Urinary bladder (tissue), 4 donors: Measurements from ENCODE around the gene SPATA25. TPM values are rescaled to one million over a fixed set of nuclear protein-coding genes. Genes with fewer than 3 reads are reported as not detected.

ENCODE experiments used
- DNase-seq: peaks from one replicate; pipeline ENCODE4 v3.0.0-alpha.2; 2015; ENCODE audit errors: extremely low spot score
- H3K27ac ChIP-seq: one replicate; pipeline ENCODE4 v1.5.1; 2013; ENCODE audit warnings: low read depth, mild to moderate bottlenecking, moderate library complexity
- H3K36me3 ChIP-seq: one replicate; pipeline ENCODE4 v1.6.1; 2013; ENCODE audit warnings: mild to moderate bottlenecking, moderate library complexity; ENCODE audit not compliant: insufficient read depth
- H3K4me1 ChIP-seq: one replicate; pipeline ENCODE4 v1.6.1; 2013; ENCODE audit warnings: mild to moderate bottlenecking, moderate library complexity; ENCODE audit not compliant: insufficient read depth
- H3K4me3 ChIP-seq: one replicate; pipeline ENCODE4 v1.5.1; 2013; ENCODE audit warnings: low read depth, low read length
- WGBS: extraction: QIAGEN DNeasy Blood & Tissue Kit; methylation state at CpG from one replicate; pipeline ENCODE4 v1.1.7; 2013; 5-methylcytosine and 5-hydroxymethylcytosine counted together
- polyA plus RNA-seq: library from polyadenylated mRNA; stranded (reverse); fragments of 200-250 nt; gene quantifications from one replicate; pipeline ENCODE4 v1.2.3, GENCODE V29; 2013
- total RNA-seq: library from RNA; depleted of rRNA; stranded (reverse); fragments of >200 nt; gene quantifications from one replicate; pipeline ENCODE4 v1.2.3, GENCODE V29; 2014
- donor health status: healthy with polysubstance abuse.
- donor health status: healthy.

The SPATA25 gene
- total and polyA plus RNA-seq, 2 donors = 1.7 to 3.8 TPM

DNA sequence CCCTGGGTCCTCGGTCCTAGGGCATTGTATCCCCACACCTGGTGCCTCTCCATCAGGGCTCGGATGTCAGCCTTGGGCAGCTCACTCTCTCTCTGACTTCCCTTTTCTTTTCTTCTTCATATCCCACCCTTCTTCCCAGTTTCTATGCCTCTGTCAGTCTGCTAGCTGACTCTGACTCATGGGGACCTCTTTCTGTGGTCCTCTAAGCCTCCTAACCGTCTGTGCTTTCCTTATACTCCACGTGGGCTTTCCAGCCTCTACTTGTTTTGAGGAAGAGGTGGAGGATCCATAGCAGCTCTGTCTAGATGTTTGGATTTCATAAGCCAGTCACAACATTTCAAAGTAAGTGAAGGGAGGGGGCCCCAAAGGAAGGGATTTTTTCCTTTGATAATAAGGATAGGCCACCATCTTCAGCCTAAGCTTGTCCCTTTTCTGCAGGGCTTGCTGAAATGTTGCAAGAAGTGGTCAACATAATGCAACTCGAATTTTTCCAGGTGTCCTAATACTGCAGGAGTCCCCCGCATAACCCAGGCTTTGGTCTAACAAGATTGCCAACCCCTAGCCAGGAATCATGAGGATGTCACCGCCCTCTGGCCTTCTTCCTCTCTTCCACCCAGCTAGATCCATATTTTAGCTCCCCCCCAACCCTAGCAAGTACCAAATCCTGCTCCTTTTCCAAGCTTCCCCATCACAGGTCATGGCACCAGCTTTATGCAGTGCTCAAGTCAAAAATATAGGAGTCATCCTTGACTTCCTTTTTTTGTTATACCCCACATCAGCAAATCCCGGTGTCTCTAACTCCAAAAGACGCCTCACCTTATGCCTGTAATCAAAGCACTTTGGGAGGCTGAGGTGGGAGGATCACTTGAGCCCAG lies 33.3 kb upstream of the SPATA25 start:
- WGBS = 71% methylated on average over 9 of the region's 9 CpGs
- Histone ChIP-seq H3K36me3 (no peaks in the 10 kb centered on the region), H3K4me3 (no peak overlapping the region), H3K4me1 (no peaks in the 10 kb centered on the region), H3K27ac (no peak overlapping the region)
- no peak for DNase-seq

DNA sequence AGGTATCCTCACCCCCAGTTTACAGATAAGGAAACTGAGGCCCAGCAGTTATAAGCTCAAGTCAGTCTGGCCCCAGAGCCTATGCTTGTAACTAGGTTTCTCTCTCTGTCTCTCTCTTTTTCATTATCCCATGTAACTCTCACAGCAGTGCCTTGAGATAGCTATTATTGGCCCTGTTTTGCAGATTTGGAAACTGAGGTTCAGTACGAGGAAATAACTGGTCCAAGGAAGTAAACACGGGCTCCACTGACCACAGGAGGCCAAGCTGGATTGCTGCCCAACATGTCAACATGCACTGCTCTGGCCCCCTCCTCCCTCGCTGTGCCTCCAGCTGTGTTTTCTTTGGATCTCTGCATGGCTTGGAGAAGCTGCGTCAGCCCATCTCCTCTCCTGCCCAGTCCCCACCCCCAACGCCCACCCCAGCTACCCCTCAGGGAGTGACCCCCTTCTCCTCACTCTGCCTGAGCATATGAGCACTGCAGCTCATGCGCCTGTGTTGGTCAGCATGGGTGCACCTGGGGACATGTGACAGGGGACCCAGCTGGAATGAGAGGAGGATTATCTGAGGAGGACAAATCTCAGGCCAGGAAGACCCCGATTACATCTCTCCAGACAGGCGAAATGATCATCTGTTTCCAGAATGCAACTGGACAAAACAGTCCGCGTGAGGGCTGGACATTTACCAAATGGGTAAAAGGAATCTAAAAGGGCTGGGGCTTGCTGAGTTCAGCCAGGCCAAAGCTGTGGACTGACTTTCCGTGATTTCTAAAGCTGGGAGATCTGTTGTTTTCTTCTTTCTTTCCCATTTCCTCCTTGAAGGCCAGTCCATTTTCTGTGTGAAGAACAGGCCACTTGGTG lies 32.3 kb upstream of the SPATA25 start:
- WGBS = 35% methylated on average over 11 of the region's 11 CpGs
- Histone ChIP-seq H3K4me1 (no peaks in the 10 kb centered on the region), H3K27ac (no peak overlapping the region), H3K36me3 (no peaks in the 10 kb centered on the region), H3K4me3 (no peak overlapping the region)
- DNase-seq = peak; percentile 48

DNA sequence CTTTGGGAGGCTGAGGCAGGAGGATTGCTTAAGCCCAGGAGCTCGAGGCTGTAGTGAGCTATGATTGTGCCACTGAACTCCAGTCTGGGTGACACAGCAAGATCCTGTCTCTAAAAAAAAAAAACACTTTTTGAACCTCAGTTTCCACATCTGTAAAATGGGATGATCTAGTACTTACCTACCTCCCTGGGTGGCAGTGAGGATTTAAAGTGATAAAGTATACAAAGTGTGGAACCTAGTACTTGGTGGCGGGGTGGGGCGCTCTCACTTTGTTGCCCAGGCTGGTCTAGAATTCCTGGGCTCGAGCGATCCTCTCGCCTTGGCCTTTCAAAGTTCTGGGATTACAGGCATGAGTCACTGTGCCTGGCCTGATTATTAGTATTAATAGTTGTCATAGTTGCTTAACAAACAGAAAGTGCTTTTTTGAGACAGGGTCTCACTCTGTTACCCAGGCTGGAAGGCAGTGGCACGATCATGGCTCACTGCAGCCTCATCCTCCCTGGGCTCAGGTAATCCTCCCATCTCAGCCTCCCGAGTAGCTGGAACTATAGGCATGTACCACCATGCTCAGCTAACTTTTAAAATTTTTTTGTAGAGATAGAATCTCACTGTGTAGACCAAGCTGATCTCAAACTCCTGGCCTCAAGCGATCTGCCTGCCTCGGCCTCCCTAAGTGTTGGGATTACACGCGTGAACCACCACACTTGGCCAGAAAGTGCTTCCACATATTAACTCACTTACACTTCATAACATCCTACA lies 31.5 kb upstream of the SPATA25 start:
- Histone ChIP-seq H3K27ac (peak overlapping the region; percentile 27), H3K4me1 (no peaks in the 10 kb centered on the region), H3K4me3 (no peak overlapping the region), H3K36me3 (no peaks in the 10 kb centered on the region)
- DNase-seq = no peak
- WGBS = 78% methylated on average over 12 of the region's 12 CpGs

DNA sequence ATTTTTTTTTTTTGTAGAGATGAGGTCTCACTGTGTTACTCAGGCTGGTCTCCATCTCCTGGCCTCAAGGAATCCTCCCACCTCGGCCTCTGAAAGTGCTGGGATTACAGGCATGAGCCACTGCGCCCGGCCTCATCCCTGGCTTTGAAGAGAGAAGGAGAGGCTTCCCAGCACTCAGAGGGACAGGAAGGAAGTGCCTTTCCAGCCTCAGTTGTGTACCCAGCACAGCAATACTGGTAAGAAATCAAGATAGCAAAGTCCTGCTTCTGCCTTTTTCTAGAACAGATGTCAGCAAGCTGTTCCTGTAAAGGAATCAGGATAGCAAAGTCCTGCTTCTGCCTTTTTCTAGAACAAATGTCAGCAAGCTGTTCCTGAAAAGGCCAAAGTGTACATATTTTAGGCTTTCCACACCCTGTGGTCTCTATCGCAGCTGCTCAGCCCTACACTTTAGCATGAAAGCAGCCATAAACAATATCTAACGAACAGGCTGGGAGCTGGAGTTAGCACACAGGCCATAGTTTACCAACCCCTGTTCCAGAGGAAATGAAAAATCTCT lies 30.8 kb upstream of the SPATA25 start:
- no peak overlapping the region for H3K4me3 ChIP-seq
- no peak for DNase-seq
- no peaks in the 10 kb centered on the region for H3K4me1 ChIP-seq
- WGBS = 40% methylated on average over 5 of the region's 5 CpGs
- H3K27ac ChIP-seq = peak overlapping the region; percentile 46
- H3K36me3 ChIP-seq = no peaks in the 10 kb centered on the region

DNA sequence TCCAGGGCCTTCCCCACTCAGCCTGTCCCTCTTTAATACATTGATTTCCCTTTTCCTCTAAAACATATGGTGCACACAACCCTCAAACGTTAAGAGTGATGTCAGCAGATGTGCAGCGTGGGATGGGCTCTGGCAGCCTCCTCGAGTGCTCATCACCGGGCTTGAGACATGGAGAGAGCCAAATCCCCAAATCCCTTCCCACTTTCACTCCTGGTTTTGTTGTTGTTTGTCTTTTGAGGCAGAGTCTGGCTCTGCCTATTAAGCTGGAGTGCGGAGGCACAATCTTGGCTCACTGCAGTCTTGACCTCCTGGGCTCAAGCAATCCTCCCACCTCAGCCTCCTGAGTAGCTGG lies 30.3 kb upstream of the SPATA25 start:
- Histone ChIP-seq H3K4me1 (no peaks in the 10 kb centered on the region), H3K4me3 (no peak overlapping the region), H3K36me3 (no peaks in the 10 kb centered on the region), H3K27ac (no peak overlapping the region)
- 37% methylated on average over 5 of the region's 5 CpGs for WGBS
- DNase-seq = peak; percentile 53

DNA sequence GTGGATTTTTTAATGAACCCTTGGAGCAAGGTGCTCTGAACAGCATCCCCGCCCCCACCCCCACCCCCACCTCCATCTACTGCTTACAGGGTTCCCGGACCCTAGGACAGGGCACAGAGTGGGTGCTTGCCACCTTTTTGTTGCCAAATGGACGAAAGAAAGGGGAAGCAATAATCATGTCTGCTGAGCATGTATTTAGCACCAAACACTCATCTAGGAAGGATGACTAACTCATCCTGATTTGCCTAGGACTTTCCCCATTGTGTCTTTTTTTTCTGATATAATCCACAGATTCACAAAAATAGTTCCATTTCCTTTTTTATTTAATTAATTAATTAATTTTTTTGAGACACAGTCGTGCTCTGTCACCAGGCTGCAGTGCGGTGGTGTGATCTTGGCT lies 25.7 kb upstream of the SPATA25 start:
- no peaks in the 10 kb centered on the region for H3K4me1 ChIP-seq
- no peak overlapping the region for H3K4me3 ChIP-seq
- no peaks in the 10 kb centered on the region for H3K36me3 ChIP-seq
- DNase-seq = no peak
- WGBS = 53% methylated on average over 5 of the region's 5 CpGs
- H3K27ac ChIP-seq = no peak overlapping the region

DNA sequence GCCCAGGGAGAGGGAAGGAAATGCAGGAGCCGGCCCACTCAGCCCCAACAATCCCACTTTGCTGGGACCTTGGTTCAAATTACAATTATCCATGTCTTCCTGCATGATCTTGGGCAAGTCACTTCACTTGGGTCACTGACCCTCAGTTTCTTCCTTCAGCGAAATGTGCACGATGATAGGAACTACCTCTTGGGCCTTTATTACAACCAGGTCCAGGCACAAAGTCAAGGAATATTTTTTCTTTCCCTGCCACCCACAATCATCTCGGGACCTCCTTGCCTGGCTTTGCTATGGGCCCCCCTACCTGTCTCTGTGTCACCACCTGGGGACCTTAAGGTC lies 24.9 kb upstream of the SPATA25 start:
- H3K4me1 ChIP-seq = no peaks in the 10 kb centered on the region
- no peak overlapping the region for H3K27ac ChIP-seq
- peak overlapping the region; percentile 41 for H3K4me3 ChIP-seq
- no peaks in the 10 kb centered on the region for H3K36me3 ChIP-seq
- WGBS = 15% methylated on average over 4 of the region's 4 CpGs
- no peak for DNase-seq

DNA sequence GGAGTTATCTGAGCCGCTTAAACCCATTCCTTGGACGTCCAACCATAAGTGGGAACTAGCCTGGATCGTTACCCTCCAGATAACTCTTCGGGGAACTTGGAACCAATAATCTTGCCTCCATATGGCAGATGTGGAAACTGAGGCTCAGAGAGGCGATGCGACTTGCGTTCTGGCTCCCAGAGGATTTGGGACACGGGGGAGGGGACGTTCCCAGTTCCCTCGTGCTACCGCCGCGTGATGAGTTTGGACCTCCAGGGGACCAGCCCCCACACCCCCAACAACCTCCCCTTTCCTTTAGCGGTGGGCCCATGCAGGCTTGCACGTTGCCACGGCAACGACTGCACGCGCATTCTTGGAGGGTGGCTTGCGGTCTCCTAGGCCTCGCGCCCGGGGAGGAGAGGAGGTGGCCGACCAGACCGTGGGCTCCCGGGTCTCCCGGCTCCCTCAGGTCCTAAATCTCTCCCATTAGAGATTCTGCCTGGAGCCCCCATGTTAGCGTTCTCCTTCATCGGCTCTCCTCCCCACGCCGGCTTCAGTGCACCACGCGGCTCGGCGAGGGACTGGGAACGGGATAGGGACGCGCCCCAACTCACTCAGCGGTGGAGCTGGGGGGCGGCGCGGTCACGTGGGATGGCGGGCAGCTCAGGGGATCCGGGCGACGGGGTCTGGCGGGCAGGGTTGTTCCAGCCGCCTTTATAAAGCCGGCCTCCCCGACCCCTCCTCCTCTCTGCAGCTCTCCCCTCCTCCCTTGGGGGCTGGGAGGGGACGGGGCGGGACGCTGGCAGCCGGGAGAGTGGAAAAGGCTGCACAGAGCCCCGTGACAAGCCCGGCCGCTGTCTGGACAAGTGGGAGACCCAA lies 24.3 kb upstream of the SPATA25 start, which contains the start of gene PLTP:
PLTP (minus strand) TSS at position 670 of the 858 bp plus-strand sequence. CDS start 703 bp downstream, outside the sequence.
- under 1% methylated on average over 58 of the region's 58 CpGs for WGBS
- peak within 1 kb of the TSS; percentile 41 for H3K4me3 ChIP-seq
- H3K4me1 ChIP-seq = no peaks in the 10 kb centered on the region
- no peaks in the 10 kb centered on the region for H3K36me3 ChIP-seq
- no peak for DNase-seq
- peak within 1 kb of the TSS; percentile 79 for H3K27ac ChIP-seq

DNA sequence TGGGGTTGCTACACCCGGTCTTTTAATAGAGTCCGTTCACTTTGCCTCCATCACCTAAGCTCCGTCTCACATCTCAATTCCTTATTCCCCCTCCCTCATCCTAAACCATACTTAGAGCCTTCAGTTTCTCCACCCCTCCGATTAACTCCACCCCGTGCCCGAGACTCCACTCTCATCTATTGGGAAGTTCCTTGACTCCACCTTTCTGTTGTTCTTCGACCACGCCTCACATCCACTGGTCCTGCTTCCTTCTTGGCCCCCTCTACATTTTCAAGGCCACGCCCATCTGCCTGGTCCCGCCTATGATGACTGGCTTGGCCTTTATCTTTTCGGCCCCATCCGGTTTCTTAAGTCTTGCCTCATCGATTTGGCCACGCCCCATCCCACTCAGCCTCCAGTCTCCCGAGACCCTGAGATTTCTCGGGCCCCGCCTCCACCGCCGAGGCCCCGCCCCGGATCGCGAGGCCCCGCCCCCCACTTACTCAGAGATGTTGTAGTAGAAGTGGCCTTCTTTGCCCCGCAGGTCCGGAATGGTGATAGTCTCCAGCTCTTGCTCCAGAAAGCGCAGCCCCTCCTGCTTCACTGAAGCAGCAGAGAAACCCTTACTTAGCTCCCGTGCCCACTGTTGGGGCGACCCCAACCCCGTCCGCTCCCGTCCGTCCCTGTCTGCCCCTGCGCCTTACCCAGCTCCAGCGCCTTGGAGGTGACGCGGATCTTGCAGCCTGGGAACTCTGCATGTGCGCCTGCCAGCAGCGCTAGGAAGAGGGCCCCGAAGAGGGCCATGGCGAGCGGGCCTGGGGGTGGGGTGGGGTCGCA lies 23.5 kb upstream of the SPATA25 start:
- 2% methylated on average over 43 of the region's 43 CpGs for WGBS

DNA sequence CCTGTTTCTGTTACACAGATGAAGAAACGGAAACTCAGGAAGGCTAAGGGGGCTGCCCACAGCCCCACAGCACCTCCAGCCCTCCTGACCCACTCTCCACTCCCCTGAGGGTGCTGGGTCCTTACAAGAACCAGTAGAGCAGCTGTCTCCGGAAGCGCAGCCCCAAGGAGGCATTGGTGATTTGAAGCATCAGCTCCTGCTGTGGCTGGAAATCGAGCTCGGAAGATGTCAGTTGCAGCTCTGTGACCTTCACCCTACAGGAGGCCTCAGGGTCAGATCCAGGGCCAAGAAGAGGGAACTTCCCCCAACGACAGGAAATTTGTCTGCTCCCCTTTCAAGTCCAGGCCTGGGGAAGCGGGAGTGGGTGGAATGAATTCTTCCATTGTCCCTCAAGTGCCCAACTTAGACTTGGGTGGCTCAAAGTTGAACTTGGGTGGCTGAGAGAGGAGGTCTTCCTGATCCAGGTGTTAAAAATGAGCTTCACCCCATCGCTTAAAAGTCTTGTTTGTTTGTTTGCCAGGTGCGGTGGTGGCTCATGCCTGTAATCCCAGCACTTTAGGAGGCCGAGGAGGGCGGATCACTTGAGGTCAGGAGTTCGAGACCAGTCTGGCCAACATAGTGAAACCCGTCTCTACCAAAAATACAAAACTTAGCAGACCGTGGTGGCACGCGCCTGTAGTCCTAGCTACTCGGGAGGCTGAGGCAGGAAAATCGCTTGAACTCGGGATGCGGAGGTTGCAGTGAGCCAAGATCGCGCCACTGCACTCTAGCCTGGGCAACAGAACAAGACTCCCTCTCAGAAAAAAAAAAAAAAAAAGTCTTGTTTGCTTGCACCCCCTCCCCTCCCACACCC lies 22.6 kb upstream of the SPATA25 start:
- WGBS = 81% methylated on average over 22 of the region's 22 CpGs
- H3K4me1 ChIP-seq = no peaks in the 10 kb centered on the region
- no peak overlapping the region for H3K27ac ChIP-seq
- H3K36me3 ChIP-seq = no peaks in the 10 kb centered on the region
- H3K4me3 ChIP-seq = no peak overlapping the region
- no peak for DNase-seq

More for the DNA sequence above, 23.5 kb upstream of the SPATA25 start:
- peak; percentile 95 for DNase-seq
- Histone ChIP-seq H3K4me3 (peak overlapping the region; percentile 41), H3K4me1 (no peaks in the 10 kb centered on the region), H3K27ac (peak overlapping the region; percentile 65), H3K36me3 (no peaks in the 10 kb centered on the region)

DNA sequence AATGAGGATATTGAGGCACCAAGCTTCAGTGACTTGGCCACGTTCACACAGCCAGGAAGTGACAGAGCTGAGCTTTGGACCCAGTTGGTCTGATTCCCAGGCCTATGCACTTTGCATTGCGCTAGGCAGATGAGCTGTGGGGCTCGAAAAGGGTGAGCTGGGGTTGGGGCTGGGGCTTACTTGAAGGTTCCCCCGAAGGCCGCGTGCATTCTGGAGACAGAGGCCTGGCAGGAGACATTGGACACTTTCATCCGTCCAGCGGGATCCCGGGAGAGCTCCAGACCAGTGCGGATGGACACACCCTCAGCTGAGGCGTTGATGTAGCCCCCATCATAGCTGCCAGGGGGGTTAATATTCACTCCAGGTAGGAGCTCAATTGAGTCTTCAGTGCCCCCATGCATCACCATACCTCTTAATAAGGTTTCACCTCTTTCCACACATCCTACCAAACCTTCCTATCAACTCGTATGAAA lies 21.9 kb upstream of the SPATA25 start:
- DNase-seq = no peak
- Histone ChIP-seq H3K4me3 (no peak overlapping the region), H3K4me1 (no peaks in the 10 kb centered on the region), H3K36me3 (no peaks in the 10 kb centered on the region), H3K27ac (no peak overlapping the region)
- WGBS = 89% methylated on average over 12 of the region's 12 CpGs
